ENCODE measurements around the gene ACSL1. TPM values are rescaled to one million over a fixed set of nuclear protein-coding genes. Genes with fewer than 3 reads are reported as not detected.
A peak's percentile ranks its signal among the peaks of the same experiment; 100 is the strongest.

ACSL1 gene
- 4.3 TPM for total RNA-seq (ENCODE audit: unreplicated experiment)
- long read RNA-seq, partial matches to known transcripts: 0 of 2 reads
- long read RNA-seq, other reads (novel, unspliced or antisense): 0 of 2 reads

- Mint-ChIP-seq H3K36me3 (ENCODE audit: low read depth, unreplicated experiment) (no peaks in the 10 kb centered on the region), H3K9me3 (ENCODE audit: unreplicated experiment) (no peaks in the 10 kb centered on the region), H3K4me3 (ENCODE audit: unreplicated experiment) (peak within 1 kb of the TSS; percentile 90), H3K4me1 (ENCODE audit: unreplicated experiment) (no peaks in the 10 kb centered on the region), H3K27me3 (ENCODE audit: unreplicated experiment) (peaks cover 19% of the 10 kb centered on the region), H3K27ac (ENCODE audit: unreplicated experiment) (no peak within 1 kb of the TSS)
- TF ChIP-seq CTCF (IDR thresholded peaks at IDR 0.05; ENCODE audit: unreplicated experiment): no peak
- DNase-seq (ENCODE audit: low spot score): peak; percentile 68
These were observed at the start of gene ACSL1 for GRCh38 chr4:184825896-184826690. Gene ACSL1, minus strand, starts transcription at chr4:184825968. Its CDS starts 22,454 bp downstream, at chr4:184803514.

GRCh38 chr4:184873054-184873453, 47.3 kb upstream of the ACSL1 start:
- Mint-ChIP-seq H3K4me3 (ENCODE audit: unreplicated experiment) (no peak overlapping the region), H3K4me1 (ENCODE audit: unreplicated experiment) (no peaks in the 10 kb centered on the region), H3K27me3 (ENCODE audit: unreplicated experiment) (peaks cover 3% of the 10 kb centered on the region), H3K27ac (ENCODE audit: unreplicated experiment) (no peak overlapping the region), H3K36me3 (ENCODE audit: low read depth, unreplicated experiment) (no peaks in the 10 kb centered on the region), H3K9me3 (ENCODE audit: unreplicated experiment) (no peaks in the 10 kb centered on the region)
- TF ChIP-seq CTCF (IDR thresholded peaks at IDR 0.05; ENCODE audit: unreplicated experiment): no peak
- no peak for DNase-seq (ENCODE audit: low spot score)

- Mint-ChIP-seq H3K4me1 (ENCODE audit: unreplicated experiment) (peaks cover 9% of the 10 kb centered on the region), H3K36me3 (ENCODE audit: low read depth, unreplicated experiment) (no peaks in the 10 kb centered on the region), H3K27me3 (ENCODE audit: unreplicated experiment) (peaks cover 3% of the 10 kb centered on the region), H3K27ac (ENCODE audit: unreplicated experiment) (no peak overlapping the region), H3K4me3 (ENCODE audit: unreplicated experiment) (no peak overlapping the region), H3K9me3 (ENCODE audit: unreplicated experiment) (no peaks in the 10 kb centered on the region)
- TF ChIP-seq CTCF (IDR thresholded peaks at IDR 0.05; ENCODE audit: unreplicated experiment): no peak
- DNase-seq (ENCODE audit: low spot score): no peak
These were observed 45.0 kb upstream of the ACSL1 start for GRCh38 chr4:184870718-184871117.

GRCh38 chr4:184868623-184869022, 42.9 kb upstream of the ACSL1 start:
- H3K27ac Mint-ChIP-seq (ENCODE audit: unreplicated experiment): no peak overlapping the region
- TF ChIP-seq CTCF (IDR thresholded peaks at IDR 0.05; ENCODE audit: unreplicated experiment): no peak
- peaks cover 9% of the 10 kb centered on the region for H3K4me1 Mint-ChIP-seq (ENCODE audit: unreplicated experiment)
- DNase-seq (ENCODE audit: low spot score): no peak
- H3K27me3 Mint-ChIP-seq (ENCODE audit: unreplicated experiment): no peaks in the 10 kb centered on the region
- H3K9me3 Mint-ChIP-seq (ENCODE audit: unreplicated experiment): no peaks in the 10 kb centered on the region
- no peak overlapping the region for H3K4me3 Mint-ChIP-seq (ENCODE audit: unreplicated experiment)
- no peaks in the 10 kb centered on the region for H3K36me3 Mint-ChIP-seq (ENCODE audit: low read depth, unreplicated experiment)

GRCh38 chr4:184863916-184864315, 38.1 kb upstream of the ACSL1 start:
- H3K9me3 Mint-ChIP-seq (ENCODE audit: unreplicated experiment): no peaks in the 10 kb centered on the region
- no peak overlapping the region for H3K27ac Mint-ChIP-seq (ENCODE audit: unreplicated experiment)
- no peak for DNase-seq (ENCODE audit: low spot score)
- H3K36me3 Mint-ChIP-seq (ENCODE audit: low read depth, unreplicated experiment): no peaks in the 10 kb centered on the region
- H3K27me3 Mint-ChIP-seq (ENCODE audit: unreplicated experiment): no peaks in the 10 kb centered on the region
- TF ChIP-seq CTCF (IDR thresholded peaks at IDR 0.05; ENCODE audit: unreplicated experiment): no peak
- no peak overlapping the region for H3K4me3 Mint-ChIP-seq (ENCODE audit: unreplicated experiment)
- H3K4me1 Mint-ChIP-seq (ENCODE audit: unreplicated experiment): peaks cover 9% of the 10 kb centered on the region
